K562 (cell line): ENCODE measurements around the gene TMEM14C. TPM values are rescaled to one million over a fixed set of nuclear protein-coding genes. Genes with fewer than 3 reads are reported as not detected.

Experiments used
- ATF7 ChIP-seq: fragments of 450-650 bp; IDR thresholded peaks from 2 replicates; pipeline ENCODE4 v1.7.1; 2014; ENCODE audit warnings: mild to moderate bottlenecking, moderate library complexity
- FOXA3 ChIP-seq, 2 experiments: fragments of 450-650 bp in 1 of 2; sonication (generic) in 1 of 2; formaldehyde crosslinking; IDR thresholded peaks in 1 of 2; conservative IDR thresholded peaks in 1 of 2; 2 replicates each; pipeline versions ENCODE4 v1.4.0 to v1.8.0; 2020 to 2022; ENCODE audit warnings: mild to moderate bottlenecking in 2 of 2, missing genetic modification reagents in 1 of 2
- RBM25 ChIP-seq: fragments of 200-400 bp; formaldehyde crosslinking; IDR thresholded peaks from 2 replicates; pipeline ENCODE4 v1.6.1; 2018; ENCODE audit warnings: low read length, low read depth, moderate library complexity; ENCODE audit not compliant: severe bottlenecking
- SPI1 ChIP-seq: IDR thresholded peaks from 2 replicates; pipeline ENCODE4 v1.6.1; 2011; ENCODE audit warnings: low read depth, low read length, control low read depth, borderline replicate concordance
- TFAM ChIP-seq: fragments of 250-450 bp; sonication (Bioruptor Pico); conservative IDR thresholded peaks from 2 replicates; pipeline ENCODE4 v1.5.0; 2021; ENCODE audit warnings: mild to moderate bottlenecking, moderate library complexity
- ZNF75A ChIP-seq: fragments of 450-650 bp; formaldehyde crosslinking; IDR thresholded peaks from 2 replicates; pipeline ENCODE4 v1.4.0; 2020; ENCODE audit warnings: mild to moderate bottlenecking
- polyA plus RNA-seq, 8 experiments: library from polyadenylated mRNA; depleted of rRNA in 4 of 8; stranded (reverse) in 5 of 8; unstranded in 3 of 8; fragments of >200 nt; fragmentation: Nextera tagmentation in 2 of 8; fragmentation: Illumina TruSeq in 1 of 8; extraction: Ambion mirVana in 2 of 8; extraction: Trizol in 1 of 8; gene quantifications; 2 replicates each; pipeline versions ENCODE4 v1.2.1 to v1.2.3, GENCODE V29; 2011 to 2014; ENCODE audit warnings: inconsistent platforms in 1 of 8, missing spikeins in 1 of 8
- total RNA-seq, 7 experiments: library from RNA; depleted of rRNA in 6 of 7; stranded (reverse); fragments of >200 nt in 6 of 7; fragmentation: Illumina TruSeq in 2 of 7; extraction: Trizol in 2 of 7; gene quantifications; 2 replicates each; pipeline versions ENCODE4 v1.2.1 to v1.2.3, GENCODE V29; 2011 to 2021; ENCODE audit warnings: low replicate concordance in 1 of 7
- TF ChIP-seq, protein P1 (sequence below): sonication (generic); formaldehyde crosslinking; IDR thresholded peaks from 2 replicates; pipeline ENCODE4 v1.8.1; 2023; ENCODE audit warnings: missing genetic modification reagents, mild to moderate bottlenecking, borderline replicate concordance
- TF ChIP-seq, protein P2 (sequence below): fragments of 450-650 bp; conservative IDR thresholded peaks from 2 replicates; pipeline ENCODE4 v1.6.1; 2016; ENCODE audit warnings: missing genetic modification characterization, low read depth, mild to moderate bottlenecking, control low read depth, missing compliant biosample characterization
- TF ChIP-seq, protein P3 (sequence below): fragments of 250-450 bp; sonication (Bioruptor Pico); IDR thresholded peaks from 2 replicates; pipeline ENCODE4 v1.6.1; 2021; ENCODE audit warnings: mild to moderate bottlenecking
- TF ChIP-seq, protein P4 (sequence below): fragments of 450-650 bp; formaldehyde crosslinking; IDR thresholded peaks from 2 replicates; pipeline ENCODE4 v1.4.0; 2020; ENCODE audit warnings: mild to moderate bottlenecking, moderate library complexity
- TF ChIP-seq, protein P5 (sequence below): fragments of 250-450 bp; sonication (Bioruptor Pico); IDR thresholded peaks from 2 replicates; pipeline ENCODE4 v1.8.0; 2021; ENCODE audit warnings: moderate library complexity, mild to moderate bottlenecking, inconsistent platforms
- TF ChIP-seq, protein P6 (sequence below): sonication (generic); formaldehyde crosslinking; IDR thresholded peaks from 2 replicates; pipeline ENCODE4 v1.8.0; 2022; ENCODE audit warnings: mild to moderate bottlenecking, low read depth, missing genetic modification reagents

The TMEM14C gene
- total and polyA plus RNA-seq, 9 of the 15 experiments (the other 6 are each of a cell fraction or from before 2014, with no cell fraction given) = 151 to 496 (median 263) TPM

DNA sequence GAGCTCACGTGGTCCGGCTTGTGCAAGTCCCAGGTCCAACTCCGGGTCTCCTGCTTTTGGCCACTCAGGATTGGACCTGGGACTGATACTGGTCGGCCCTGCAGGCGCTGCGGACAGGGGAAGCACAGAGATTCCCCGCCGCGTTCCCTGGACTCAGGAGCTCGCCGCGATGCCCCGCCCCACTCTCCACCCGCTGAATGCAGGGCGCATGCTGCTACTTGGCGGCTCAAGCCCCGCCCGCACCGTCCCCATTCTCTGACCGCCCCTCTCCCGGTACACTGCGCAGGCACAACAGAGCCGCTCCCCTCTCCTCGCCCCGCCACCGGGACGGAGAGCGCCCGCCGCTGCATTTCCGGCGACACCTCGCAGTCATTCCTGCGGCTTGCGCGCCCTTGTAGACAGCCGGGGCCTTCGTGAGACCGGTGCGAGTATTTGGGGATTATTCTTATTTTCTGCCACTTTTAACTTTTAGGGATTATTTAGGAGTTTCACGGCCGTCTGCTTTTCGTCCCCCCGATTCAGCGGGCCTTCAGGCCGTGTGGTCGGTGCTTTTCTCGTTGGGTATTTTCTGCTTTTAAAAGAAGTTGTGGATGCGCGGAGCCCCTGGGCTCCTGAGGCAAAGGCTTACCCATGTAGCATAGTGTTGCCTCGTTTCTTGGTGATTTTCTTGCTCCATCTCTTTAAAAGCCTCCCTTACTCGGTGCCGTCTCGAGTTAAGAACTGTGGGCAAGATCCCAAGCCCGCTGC is at the start of gene TMEM14C (continued):
- TF ChIP-seq, protein P1, sequence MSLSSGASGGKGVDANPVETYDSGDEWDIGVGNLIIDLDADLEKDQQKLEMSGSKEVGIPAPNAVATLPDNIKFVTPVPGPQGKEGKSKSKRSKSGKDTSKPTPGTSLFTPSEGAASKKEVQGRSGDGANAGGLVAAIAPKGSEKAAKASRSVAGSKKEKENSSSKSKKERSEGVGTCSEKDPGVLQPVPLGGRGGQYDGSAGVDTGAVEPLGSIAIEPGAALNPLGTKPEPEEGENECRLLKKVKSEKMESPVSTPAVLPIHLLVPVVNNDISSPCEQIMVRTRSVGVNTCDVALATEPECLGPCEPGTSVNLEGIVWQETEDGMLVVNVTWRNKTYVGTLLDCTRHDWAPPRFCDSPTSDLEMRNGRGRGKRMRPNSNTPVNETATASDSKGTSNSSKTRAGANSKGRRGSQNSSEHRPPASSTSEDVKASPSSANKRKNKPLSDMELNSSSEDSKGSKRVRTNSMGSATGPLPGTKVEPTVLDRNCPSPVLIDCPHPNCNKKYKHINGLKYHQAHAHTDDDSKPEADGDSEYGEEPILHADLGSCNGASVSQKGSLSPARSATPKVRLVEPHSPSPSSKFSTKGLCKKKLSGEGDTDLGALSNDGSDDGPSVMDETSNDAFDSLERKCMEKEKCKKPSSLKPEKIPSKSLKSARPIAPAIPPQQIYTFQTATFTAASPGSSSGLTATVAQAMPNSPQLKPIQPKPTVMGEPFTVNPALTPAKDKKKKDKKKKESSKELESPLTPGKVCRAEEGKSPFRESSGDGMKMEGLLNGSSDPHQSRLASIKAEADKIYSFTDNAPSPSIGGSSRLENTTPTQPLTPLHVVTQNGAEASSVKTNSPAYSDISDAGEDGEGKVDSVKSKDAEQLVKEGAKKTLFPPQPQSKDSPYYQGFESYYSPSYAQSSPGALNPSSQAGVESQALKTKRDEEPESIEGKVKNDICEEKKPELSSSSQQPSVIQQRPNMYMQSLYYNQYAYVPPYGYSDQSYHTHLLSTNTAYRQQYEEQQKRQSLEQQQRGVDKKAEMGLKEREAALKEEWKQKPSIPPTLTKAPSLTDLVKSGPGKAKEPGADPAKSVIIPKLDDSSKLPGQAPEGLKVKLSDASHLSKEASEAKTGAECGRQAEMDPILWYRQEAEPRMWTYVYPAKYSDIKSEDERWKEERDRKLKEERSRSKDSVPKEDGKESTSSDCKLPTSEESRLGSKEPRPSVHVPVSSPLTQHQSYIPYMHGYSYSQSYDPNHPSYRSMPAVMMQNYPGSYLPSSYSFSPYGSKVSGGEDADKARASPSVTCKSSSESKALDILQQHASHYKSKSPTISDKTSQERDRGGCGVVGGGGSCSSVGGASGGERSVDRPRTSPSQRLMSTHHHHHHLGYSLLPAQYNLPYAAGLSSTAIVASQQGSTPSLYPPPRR (CRISPR knock-in tag) = no peak
- TF ChIP-seq, protein P2, sequence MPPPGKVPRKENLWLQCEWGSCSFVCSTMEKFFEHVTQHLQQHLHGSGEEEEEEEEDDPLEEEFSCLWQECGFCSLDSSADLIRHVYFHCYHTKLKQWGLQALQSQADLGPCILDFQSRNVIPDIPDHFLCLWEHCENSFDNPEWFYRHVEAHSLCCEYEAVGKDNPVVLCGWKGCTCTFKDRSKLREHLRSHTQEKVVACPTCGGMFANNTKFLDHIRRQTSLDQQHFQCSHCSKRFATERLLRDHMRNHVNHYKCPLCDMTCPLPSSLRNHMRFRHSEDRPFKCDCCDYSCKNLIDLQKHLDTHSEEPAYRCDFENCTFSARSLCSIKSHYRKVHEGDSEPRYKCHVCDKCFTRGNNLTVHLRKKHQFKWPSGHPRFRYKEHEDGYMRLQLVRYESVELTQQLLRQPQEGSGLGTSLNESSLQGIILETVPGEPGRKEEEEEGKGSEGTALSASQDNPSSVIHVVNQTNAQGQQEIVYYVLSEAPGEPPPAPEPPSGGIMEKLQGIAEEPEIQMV (tag) = no peak
- TF ChIP-seq TFAM (CRISPR knock-in tag) (no peak), RBM25 (no peak), ATF7 (peak; percentile 74), SPI1 (peak; percentile 16; the same call in 1 of the 2 replicates), ZNF75A (CRISPR knock-in tag) (no peak), FOXA3 (CRISPR knock-in tag; conservative IDR thresholded peaks at IDR 0.05 in 1 of 2, IDR thresholded peaks at IDR 0.05 in 1 of 2) (0 out of 4 replicates have a peak, but pooled peaks of 1 of the 2 experiments have one; percentile 38)
- TF ChIP-seq, protein P3, sequence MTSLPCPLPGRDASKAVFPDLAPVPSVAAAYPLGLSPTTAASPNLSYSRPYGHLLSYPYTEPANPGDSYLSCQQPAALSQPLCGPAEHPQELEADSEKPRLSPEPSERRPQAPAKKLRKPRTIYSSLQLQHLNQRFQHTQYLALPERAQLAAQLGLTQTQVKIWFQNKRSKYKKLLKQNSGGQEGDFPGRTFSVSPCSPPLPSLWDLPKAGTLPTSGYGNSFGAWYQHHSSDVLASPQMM (CRISPR knock-in tag) = no peak
- TF ChIP-seq, protein P4, sequence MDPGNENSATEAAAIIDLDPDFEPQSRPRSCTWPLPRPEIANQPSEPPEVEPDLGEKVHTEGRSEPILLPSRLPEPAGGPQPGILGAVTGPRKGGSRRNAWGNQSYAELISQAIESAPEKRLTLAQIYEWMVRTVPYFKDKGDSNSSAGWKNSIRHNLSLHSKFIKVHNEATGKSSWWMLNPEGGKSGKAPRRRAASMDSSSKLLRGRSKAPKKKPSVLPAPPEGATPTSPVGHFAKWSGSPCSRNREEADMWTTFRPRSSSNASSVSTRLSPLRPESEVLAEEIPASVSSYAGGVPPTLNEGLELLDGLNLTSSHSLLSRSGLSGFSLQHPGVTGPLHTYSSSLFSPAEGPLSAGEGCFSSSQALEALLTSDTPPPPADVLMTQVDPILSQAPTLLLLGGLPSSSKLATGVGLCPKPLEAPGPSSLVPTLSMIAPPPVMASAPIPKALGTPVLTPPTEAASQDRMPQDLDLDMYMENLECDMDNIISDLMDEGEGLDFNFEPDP = no peak
- TF ChIP-seq, protein P5, sequence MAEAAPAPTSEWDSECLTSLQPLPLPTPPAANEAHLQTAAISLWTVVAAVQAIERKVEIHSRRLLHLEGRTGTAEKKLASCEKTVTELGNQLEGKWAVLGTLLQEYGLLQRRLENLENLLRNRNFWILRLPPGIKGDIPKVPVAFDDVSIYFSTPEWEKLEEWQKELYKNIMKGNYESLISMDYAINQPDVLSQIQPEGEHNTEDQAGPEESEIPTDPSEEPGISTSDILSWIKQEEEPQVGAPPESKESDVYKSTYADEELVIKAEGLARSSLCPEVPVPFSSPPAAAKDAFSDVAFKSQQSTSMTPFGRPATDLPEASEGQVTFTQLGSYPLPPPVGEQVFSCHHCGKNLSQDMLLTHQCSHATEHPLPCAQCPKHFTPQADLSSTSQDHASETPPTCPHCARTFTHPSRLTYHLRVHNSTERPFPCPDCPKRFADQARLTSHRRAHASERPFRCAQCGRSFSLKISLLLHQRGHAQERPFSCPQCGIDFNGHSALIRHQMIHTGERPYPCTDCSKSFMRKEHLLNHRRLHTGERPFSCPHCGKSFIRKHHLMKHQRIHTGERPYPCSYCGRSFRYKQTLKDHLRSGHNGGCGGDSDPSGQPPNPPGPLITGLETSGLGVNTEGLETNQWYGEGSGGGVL (CRISPR knock-in tag) = no peak
- TF ChIP-seq, protein P6, sequence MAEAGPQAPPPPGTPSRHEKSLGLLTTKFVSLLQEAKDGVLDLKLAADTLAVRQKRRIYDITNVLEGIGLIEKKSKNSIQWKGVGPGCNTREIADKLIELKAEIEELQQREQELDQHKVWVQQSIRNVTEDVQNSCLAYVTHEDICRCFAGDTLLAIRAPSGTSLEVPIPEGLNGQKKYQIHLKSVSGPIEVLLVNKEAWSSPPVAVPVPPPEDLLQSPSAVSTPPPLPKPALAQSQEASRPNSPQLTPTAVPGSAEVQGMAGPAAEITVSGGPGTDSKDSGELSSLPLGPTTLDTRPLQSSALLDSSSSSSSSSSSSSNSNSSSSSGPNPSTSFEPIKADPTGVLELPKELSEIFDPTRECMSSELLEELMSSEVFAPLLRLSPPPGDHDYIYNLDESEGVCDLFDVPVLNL (CRISPR knock-in tag) = no peak
